ENCODE data around the gene DEFB115. TPM values are rescaled to one million over a fixed set of nuclear protein-coding genes. Genes with fewer than 3 reads are reported as not detected.

Gene DEFB115
- not detected for total RNA-seq

GRCh38 chr20:31257364-31257763, at the start of gene DEFB115:
Gene DEFB115 (plus strand): TSS chr20:31257664. CDS start chr20:31257664, 0 bp downstream.
- Histone ChIP-seq H3K4me3 (no peak within 1 kb of the TSS), H3K9me3 (no peaks in the 10 kb centered on the region), H3K4me1 (no peaks in the 10 kb centered on the region), H3K36me3 (no peaks in the 10 kb centered on the region), H3K27me3 (no peaks in the 10 kb centered on the region), H3K27ac (no peak within 1 kb of the TSS)
- intact Hi-C loops (cut with DNase I; ENCODE audit: low total_unique reads), result no loop called here
- no peak for TF ChIP-seq CTCF (IDR thresholded peaks at IDR 0.05)
- TF ChIP-seq POLR2A (IDR thresholded peaks at IDR 0.05), result no peak
- no peak for DNase-seq

- Histone ChIP-seq H3K36me3 (no peaks in the 10 kb centered on the region), H3K27ac (no peak overlapping the region), H3K4me3 (no peak overlapping the region), H3K27me3 (no peaks in the 10 kb centered on the region), H3K4me1 (no peaks in the 10 kb centered on the region), H3K9me3 (peaks cover 0 to 13% of the 10 kb centered on the region in 2 donors)
- no peak for DNase-seq
- TF ChIP-seq CTCF (IDR thresholded peaks at IDR 0.05), result no peak
- no peak for TF ChIP-seq POLR2A (IDR thresholded peaks at IDR 0.05)
- intact Hi-C loops (cut with DNase I; ENCODE audit: low total_unique reads), result no loop called here
Observed at GRCh38 chr20:31236953-31237352, 20.5 kb upstream of the DEFB115 start.

GRCh38 chr20:31237763-31238162, 19.7 kb upstream of the DEFB115 start:
- peaks cover 0 to 13% of the 10 kb centered on the region in 2 donors for H3K9me3 ChIP-seq
- H3K27ac ChIP-seq, result no peak overlapping the region
- no peaks in the 10 kb centered on the region for H3K4me1 ChIP-seq
- DNase-seq, result no peak
- H3K36me3 ChIP-seq, result no peaks in the 10 kb centered on the region
- no peak overlapping the region for H3K4me3 ChIP-seq
- intact Hi-C loops (cut with DNase I; ENCODE audit: low total_unique reads), result no loop called here
- H3K27me3 ChIP-seq, result no peaks in the 10 kb centered on the region
- TF ChIP-seq CTCF (IDR thresholded peaks at IDR 0.05), result no peak
- no peak for TF ChIP-seq POLR2A (IDR thresholded peaks at IDR 0.05)

- H3K36me3 ChIP-seq, result no peaks in the 10 kb centered on the region
- no peaks in the 10 kb centered on the region for H3K4me1 ChIP-seq
- H3K27ac ChIP-seq, result no peak overlapping the region
- no peak overlapping the region for H3K4me3 ChIP-seq
- DNase-seq, result no peak
- intact Hi-C loops (cut with DNase I; ENCODE audit: low total_unique reads), result no loop called here
- TF ChIP-seq POLR2A (IDR thresholded peaks at IDR 0.05) (no peak), CTCF (IDR thresholded peaks at IDR 0.05) (no peak)
- H3K27me3 ChIP-seq, result no peaks in the 10 kb centered on the region
- H3K9me3 ChIP-seq, result peaks cover 0 to 15% of the 10 kb centered on the region in 2 donors
Observed at GRCh38 chr20:31239139-31239538, 18.3 kb upstream of the DEFB115 start.

GRCh38 chr20:31256959-31257358, 505 bp upstream of the DEFB115 start:
- Histone ChIP-seq H3K4me1 (no peaks in the 10 kb centered on the region), H3K36me3 (no peaks in the 10 kb centered on the region), H3K9me3 (no peaks in the 10 kb centered on the region), H3K27ac (no peak overlapping the region), H3K27me3 (no peaks in the 10 kb centered on the region), H3K4me3 (no peak overlapping the region)
- TF ChIP-seq CTCF (IDR thresholded peaks at IDR 0.05) (no peak), POLR2A (IDR thresholded peaks at IDR 0.05) (no peak)
- intact Hi-C loops (cut with DNase I; ENCODE audit: low total_unique reads), result no loop called here
- no peak for DNase-seq
